ENCODE measurements around the gene NDUFAF2.

The NDUFAF2 gene

DNA sequence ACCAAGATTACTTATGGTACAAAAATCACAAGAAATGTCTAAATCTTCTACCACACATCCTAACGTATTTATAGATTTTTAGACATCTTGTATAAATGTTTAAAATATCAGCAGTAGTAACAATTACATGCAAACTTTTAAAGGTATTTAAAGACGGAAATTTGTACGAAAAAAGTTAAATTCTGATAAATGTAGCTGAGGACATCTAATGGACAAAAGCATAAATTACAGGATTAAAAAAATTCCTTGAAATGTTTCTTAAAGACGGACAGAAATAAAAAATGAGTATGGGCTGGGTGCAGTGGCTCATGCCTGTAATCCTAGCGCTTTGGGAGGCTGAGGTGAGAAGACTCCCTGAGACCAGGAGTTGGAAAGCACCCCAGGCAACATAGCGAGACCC is 16.0 kb upstream of the NDUFAF2 start:
- ChIA-PET CTCF (interaction anchor here (0.6 to 0.7 kb wide), 3 partner anchors 8 to 909 kb away, joined by 3 to 6 read pairs (median 3); no protein-coding TSS in a partner anchor), POLR2A (ENCODE audit: low non-redundant PET) (no interaction called here)
- TF ChIP-seq, protein P1, sequence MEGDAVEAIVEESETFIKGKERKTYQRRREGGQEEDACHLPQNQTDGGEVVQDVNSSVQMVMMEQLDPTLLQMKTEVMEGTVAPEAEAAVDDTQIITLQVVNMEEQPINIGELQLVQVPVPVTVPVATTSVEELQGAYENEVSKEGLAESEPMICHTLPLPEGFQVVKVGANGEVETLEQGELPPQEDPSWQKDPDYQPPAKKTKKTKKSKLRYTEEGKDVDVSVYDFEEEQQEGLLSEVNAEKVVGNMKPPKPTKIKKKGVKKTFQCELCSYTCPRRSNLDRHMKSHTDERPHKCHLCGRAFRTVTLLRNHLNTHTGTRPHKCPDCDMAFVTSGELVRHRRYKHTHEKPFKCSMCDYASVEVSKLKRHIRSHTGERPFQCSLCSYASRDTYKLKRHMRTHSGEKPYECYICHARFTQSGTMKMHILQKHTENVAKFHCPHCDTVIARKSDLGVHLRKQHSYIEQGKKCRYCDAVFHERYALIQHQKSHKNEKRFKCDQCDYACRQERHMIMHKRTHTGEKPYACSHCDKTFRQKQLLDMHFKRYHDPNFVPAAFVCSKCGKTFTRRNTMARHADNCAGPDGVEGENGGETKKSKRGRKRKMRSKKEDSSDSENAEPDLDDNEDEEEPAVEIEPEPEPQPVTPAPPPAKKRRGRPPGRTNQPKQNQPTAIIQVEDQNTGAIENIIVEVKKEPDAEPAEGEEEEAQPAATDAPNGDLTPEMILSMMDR (conservative IDR thresholded peaks at IDR 0.05; ENCODE audit: low read depth) = peak; percentile 27
- DNase-seq (ENCODE audit: low spot score) = no peak
- no peak overlapping the region for H3K27ac ChIP-seq

DNA sequence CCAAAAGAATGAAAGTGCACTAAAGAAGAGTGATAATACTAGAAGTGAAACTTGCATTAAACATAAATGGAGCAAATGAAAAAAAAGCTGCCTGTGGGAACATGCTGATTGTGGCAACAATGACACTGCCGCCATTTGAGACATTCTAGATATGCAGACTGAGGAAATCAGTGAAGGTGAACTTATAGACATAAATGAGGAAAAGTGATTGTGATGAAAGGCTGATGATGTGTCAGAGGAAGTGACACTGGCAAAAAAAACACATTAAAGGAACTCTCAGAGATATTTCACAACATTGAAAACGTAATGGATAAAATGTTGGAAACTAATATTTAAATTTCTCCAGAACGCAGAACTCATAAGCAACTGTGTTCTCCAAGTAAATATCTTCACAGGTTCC is 1.4 kb upstream of the NDUFAF2 start:
- no peak for DNase-seq (ENCODE audit: low spot score)
- CTCF ChIA-PET = no interaction called here
- no peak overlapping the region for H3K27ac ChIP-seq
- POLR2A ChIA-PET (ENCODE audit: low non-redundant PET) = no interaction called here
- TF ChIP-seq, protein P1 (conservative IDR thresholded peaks at IDR 0.05; ENCODE audit: low read depth) = no peak

DNA sequence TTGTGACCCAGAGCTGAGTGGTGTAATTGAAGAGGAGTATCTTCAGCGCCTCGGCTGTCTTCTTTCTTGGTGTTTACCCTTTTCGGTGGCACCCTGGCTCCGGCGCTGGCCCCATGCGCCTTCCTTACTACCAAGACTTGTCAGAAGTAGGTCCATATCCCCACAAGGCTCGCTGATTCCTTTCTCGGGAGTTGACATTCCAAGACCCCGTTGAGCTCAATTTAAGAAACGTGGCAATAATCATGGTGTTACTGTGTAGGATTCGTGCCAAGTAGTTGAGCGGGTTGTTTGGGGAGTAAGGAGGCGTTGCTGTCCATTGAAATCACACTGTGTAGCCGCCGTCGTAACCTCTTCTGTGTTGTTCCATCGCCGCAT is 795 bp downstream of the NDUFAF2 start:
- POLR2A ChIA-PET (ENCODE audit: low non-redundant PET) = no interaction called here
- CTCF ChIA-PET = interaction anchor here (0.7 to 1.2 kb wide), 3 partner anchors 16 to 386 kb away, joined by 3 to 8 read pairs (median 4); no protein-coding TSS in a partner anchor
- TF ChIP-seq, protein P1 (conservative IDR thresholded peaks at IDR 0.05; ENCODE audit: low read depth) = no peak
- H3K27ac ChIP-seq = peak overlapping the region; percentile 87
- peak; percentile 60 for DNase-seq (ENCODE audit: low spot score)

DNA sequence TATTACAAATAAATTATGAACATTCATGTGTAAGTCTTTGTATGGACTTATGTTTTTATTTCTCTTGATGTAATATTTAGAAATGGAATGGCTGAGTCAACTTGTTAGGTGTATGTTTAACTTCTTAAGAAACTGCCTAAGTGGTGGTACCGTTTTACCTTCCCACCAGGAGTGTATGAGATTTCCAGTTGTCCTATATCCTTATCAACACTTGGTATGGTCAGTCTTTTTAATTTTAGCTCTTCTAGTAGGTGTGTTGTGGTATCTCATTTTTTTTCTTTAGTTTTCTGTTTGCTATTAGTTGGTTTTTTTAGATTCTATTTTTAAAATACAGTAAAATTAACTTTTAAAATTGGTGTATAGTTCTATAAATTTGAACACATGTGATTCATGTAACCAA is 3.7 kb downstream of the NDUFAF2 start:
- ChIA-PET POLR2A (ENCODE audit: low non-redundant PET) (no interaction called here), CTCF (no interaction called here)
- no peak for DNase-seq (ENCODE audit: low spot score)
- TF ChIP-seq, protein P1 (conservative IDR thresholded peaks at IDR 0.05; ENCODE audit: low read depth) = no peak
- H3K27ac ChIP-seq = no peak overlapping the region

DNA sequence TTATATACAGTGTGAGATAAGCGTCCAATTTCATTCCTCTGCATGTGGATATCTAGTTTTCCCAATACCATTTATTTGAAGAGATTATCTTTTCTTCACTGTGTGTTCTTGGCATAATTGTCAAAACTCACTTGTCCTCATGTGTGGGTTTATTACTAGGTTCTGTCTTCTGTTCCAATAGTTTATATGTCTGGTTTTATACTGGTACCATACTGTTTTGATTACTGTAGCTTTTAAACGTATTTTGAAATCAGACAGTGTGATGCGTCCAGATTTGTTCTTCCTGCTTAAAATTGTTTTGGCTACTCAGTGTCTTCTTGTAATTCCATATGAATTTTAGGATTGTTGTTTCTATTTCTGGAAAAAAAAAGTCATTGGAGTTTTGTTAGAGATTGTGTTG is 10.2 kb downstream of the NDUFAF2 start:
- ChIA-PET POLR2A (ENCODE audit: low non-redundant PET) (no interaction called here), CTCF (no interaction called here)
- TF ChIP-seq, protein P1 (conservative IDR thresholded peaks at IDR 0.05; ENCODE audit: low read depth) = no peak
- DNase-seq (ENCODE audit: low spot score) = no peak
- H3K27ac ChIP-seq = no peak overlapping the region

DNA sequence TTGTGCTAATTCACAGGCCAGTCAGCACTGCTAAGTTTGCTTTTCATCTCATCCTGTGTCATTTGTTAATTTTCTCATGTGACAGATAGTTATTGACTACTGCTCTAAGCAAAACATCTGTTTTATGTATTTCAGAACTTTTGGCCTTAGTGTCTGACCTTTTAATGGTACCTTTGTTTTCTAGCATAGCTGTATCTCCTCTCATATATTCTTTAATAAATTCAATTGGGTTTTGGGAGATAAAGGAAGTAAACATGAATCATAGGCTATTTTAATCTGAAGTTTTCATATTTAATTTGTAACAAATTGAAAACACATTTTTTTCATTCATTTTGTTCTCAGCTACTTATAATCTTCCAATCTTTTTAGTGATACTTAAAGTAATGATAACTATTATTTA is 13.1 kb downstream of the NDUFAF2 start:
- CTCF ChIA-PET = interaction anchor here (1.1 kb wide), 1 partner anchor 183 kb away, joined by 3 read pairs; no protein-coding TSS in a partner anchor

More for the DNA sequence above, 13.1 kb downstream of the NDUFAF2 start:
- H3K27ac ChIP-seq = no peak overlapping the region
- no peak for DNase-seq (ENCODE audit: low spot score)
- POLR2A ChIA-PET (ENCODE audit: low non-redundant PET) = no interaction called here
- TF ChIP-seq, protein P1 (conservative IDR thresholded peaks at IDR 0.05; ENCODE audit: low read depth) = no peak

Measured in RWPE1 (cell line).